Measurements from ENCODE around the gene KIF14.

GRCh38 chr1:200640373-200640962 is 19.9 kb upstream of the KIF14 start:
- no peak for TF ChIP-seq EZH2 (IDR thresholded peaks at IDR 0.05)
- TF ChIP-seq CTCF (IDR thresholded peaks at IDR 0.05), result no peak
- TF ChIP-seq EZH2phosphoT487 (IDR thresholded peaks at IDR 0.05), result no peak

Measured in neural progenitor cell (in vitro differentiated cells).